HG03280 (cell line): ENCODE measurements around the gene TFCP2L1.

Experiments
- ATAC-seq: cut with Tn5 transposase; IDR thresholded peaks from one replicate; pipeline ENCODE4 v1.9.1; 2021; ENCODE audit warnings: mild to moderate bottlenecking, moderate library complexity; ENCODE audit not compliant: unreplicated experiment

Gene TFCP2L1

DNA sequence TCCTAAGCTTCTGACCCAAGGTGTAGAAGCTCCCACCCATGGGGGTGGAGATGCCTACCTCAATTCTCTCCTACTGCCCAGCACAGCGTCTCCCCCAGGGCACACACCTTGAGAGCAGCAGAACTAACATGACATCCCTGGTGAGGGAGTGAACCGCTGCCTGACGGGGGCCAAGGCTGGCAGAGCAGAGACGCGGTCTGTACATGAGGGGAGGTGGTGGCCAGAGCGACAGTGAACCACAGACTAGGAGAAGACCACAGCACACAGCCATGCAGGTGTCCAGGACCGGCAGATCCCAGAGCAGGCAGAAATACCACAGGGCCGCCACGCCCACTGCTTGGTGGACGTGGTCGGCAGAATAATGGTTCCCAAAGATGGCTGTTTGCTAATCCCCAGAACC is 40.4 kb downstream of the TFCP2L1 start:
- ATAC-seq: no peak

DNA sequence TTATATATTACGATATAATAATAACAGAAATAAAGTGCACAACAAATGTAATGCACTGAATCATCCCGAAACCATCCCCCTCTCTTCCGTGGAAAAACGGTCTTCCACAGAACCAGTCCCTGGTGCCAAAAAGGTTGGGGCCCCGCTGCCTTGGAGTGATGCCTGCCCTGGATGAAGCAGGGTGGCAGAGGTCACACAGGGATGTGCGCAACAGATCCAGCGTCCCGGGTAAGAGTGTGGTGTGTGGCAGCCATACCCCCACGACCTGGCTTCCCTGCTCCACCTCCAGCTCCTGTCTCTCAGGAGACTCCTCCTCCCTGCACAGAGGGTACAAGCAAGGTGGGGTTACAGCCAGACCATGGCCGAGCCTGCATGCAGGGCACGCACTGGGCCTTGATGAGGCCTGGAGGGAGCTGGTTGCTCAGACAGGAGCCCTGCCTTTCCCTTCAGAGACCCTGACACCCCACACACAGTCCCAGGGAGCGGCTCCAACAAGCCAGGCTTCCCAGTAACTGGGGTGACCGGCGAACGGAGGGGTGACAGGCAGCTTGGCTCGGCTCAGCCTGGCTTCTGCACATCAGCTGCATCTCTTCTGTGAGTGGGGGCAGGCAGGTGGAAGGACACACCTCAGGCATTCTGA is 41.1 kb downstream of the TFCP2L1 start:
- no peak for ATAC-seq

DNA sequence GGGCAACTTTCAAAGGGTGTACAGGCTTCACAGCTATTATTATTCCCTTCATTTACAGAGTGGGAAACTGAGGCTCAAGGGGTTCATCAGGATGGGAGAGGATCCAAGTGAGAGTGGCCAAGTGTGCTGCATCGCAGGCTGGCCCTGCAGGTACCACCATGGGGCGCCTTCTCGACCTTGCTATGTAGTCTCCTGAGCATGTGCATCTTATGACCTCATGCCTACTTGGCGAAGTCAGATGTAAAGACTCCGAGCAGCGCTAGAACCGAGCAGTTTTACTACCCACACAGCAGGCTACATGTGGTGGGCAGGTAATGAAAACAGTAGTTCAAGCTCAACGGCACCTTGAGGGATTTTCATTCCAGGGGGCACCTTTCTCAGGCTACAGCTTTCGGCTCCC is 42.0 kb downstream of the TFCP2L1 start:
- ATAC-seq: no peak

DNA sequence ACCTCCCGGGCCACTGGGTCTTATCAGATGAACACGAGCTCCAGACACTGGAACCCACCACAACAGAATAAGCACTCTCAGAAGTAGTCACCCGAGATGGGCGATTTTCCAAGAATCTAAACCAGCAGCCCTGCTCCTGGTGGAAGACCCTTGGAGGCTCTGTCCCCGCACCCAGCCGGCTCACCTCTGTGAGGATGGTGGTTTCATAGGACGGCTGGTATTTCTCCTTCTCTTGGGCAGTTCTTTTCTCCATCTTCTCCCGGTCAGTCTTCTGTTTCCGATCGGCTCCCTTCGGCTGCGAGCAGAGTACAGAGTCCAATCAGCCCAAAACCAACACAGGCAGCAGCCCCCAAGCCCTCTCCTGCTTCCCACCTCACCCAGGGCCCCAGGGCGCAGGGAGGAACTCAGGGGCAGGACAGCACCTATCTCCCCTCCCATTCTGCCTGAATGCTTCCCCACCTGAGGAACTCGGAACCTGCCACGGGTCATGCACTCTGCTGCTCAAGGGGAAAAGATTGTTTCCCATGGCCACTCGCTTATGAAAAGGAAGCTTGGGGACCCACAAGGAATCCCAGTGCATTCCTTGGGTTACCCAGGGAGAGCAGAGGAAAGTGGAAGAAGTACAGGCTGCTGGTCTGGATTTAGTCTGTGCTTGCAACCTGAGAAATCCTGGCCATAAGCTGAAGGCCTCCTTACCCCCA is 42.7 kb downstream of the TFCP2L1 start:
- no peak for ATAC-seq

DNA sequence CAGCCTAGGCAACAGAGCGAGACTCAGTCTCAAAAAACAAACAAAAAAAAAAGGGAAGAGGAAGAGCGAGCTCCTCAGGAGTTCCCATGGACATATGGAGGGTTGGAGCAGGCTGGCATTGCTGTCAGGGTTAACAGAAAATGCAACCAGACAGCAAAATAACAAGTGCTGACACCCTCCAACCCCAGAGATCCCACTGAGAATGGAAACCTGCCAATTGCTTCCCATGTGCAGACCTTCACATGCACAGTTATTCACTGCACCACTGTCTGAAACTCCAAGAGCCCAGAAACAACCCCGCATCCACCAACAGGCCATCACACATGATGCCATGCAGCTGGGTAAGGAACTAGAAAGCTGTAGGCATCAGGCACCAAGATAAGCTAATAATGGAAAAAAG is 43.5 kb downstream of the TFCP2L1 start:
- no peak for ATAC-seq

DNA sequence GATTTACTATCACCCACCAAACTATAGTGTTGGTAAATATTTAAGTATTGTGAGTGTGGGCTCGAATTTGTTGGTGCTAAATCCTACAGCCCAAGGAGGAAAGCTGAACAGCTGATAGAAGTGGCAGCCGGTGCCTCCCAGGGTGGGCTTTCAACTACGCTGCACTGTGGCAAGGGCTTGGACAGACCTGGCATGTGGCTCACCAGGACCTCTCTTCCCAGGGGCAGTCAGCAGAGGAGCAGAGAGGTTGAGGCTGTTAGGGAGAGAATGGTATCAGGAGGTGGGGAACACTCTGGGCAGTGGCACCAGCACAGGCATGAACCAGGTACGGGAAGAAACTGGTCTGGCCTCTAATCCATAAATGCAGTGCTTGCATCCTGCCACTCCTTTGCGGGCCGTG is 44.6 kb downstream of the TFCP2L1 start:
- ATAC-seq: no peak

DNA sequence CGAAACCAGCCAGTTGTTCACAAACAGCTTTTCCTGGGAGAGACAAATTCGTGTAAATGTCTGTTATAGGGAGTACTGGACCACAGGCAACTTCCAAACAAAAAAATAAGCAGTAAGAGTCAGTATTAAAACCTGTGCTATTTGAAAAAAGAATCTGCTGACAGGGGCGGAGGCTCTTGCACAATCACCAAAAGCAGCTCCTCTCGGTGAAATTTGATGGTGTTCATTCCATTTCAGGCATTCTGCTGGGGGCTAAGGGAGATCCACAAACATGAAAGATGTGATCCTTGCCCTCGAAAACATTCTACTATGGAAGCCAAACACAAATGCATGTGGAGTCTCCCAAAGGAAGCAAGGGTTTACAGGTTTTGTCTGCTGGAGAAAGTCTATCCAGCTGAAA is 45.0 kb downstream of the TFCP2L1 start:
- ATAC-seq: no peak

DNA sequence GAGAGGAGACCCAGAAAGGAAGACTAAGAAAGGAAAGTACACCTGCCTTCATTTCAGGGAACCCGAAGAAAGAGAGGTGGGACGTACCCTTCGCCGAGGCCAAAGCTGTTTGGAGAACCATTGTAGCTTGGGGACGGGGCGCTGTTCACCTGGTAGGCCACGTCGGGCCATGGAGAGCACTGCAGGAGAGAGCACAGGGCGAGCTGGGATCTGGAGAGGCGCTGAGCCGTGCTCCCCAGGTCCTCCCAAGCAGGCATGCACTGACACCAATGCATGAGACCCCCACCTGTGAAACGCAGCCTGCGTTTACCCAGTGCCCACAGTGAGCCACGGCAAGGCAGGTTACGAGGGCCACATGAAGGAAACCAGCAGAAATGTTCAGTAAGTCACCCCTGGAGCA is 45.5 kb downstream of the TFCP2L1 start:
- ATAC-seq: no peak

DNA sequence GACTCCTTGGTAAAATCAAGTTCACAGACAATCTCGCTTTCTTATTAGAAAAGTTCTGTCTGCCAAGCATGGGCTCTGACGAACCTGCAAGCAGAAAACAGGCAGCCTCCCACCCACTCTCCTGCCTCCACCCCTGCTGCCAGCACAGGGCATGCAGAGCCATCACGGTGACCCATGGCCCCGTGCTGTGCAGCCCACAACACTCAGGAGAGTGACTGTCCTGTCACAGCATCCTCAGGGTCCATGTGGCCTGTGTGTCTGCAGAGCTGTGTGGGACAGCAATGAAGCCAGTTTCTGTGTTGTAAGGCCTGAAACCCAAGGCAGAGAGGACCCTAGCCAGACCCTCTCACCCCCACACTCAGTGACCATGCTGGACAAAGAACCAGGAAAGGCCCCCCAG is 46.2 kb downstream of the TFCP2L1 start:
- ATAC-seq: no peak

DNA sequence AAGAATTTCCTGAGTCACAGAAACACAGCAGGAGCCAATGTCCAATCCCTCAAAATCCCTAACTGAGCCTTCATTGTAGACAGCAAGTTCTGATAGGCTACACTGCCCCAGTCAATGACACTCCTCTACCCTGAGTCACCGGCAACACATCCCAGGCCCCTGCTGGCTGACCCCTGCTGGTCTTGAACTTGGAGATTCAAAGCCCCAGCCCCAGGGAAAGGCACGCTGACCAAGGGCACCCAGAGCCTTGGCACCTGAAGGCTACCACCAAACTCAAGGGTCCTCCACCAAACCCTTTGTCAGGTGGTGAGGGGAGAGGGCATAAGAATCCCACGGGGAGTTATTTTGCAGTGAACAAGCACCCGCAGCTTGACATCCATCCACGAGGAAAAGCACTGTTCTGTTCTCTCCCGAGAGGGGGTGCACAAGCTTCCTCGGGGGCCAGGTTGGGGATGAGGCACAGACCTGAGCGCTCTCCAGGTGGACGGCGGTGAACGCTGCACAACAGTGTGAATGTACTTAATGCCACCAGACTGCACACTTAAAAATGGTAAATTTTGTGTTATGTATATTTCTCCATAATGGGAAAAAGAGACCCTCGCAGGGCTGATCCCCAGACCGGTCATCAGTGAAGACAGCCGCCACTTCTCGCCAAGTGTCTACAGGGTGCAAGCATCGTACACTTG is 46.9 kb downstream of the TFCP2L1 start:
- no peak for ATAC-seq

DNA sequence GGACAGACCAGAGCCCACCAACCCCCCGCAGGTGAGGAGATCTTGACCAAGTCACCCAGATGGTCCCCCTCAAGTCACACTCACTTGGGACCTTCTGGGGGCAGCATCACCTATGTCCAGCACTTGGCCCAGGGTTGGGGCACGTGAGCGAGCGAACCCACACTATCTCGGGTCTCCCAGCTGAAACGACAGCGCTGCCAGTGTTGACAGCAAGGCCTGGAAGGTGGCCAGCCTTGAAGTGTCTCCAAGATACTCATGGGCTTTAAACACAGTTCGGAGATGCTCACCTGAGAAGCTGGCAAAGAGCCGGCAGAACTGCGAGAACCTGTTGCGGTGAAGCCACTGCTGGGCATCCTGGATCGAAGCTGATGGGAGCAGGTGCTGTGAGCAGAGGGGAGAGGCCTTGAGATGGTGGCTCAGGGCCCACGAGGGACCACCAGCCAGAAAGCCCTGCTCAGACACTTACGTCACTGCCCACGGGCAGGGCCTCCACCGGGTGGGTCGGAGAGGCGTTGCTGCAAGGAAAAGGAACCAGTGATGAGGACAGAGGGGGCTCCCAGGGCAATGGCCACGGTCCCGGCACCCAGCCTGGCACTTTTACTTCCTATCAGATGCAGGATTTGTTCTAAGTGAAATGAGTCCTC is 47.5 kb downstream of the TFCP2L1 start:
- no peak for ATAC-seq

DNA sequence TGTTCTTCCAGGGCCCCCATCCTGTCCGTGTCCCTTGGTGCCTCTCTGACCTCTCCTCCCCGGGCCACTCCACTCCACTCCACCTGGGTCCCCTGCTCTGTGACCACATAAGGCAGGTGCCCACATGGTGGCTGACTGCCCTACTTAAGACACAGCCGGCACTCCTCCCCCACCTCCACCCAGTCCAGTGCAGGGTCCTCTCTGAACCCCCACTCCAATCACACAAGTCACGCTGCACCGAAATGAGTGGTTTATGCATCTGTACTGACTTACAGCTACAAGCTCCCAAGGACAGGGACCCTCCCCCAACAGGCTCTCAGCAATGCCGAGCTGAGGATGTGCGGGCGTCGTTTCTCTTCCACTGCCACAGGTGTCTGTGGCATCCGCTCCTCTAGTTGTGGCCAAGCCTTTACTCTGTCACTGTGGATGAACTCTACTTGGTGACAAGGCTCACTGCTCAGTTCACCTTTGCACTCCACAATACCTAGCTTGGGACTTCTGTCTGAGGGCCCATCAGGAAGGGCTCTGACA is 48.3 kb downstream of the TFCP2L1 start:
- ATAC-seq: no peak

DNA sequence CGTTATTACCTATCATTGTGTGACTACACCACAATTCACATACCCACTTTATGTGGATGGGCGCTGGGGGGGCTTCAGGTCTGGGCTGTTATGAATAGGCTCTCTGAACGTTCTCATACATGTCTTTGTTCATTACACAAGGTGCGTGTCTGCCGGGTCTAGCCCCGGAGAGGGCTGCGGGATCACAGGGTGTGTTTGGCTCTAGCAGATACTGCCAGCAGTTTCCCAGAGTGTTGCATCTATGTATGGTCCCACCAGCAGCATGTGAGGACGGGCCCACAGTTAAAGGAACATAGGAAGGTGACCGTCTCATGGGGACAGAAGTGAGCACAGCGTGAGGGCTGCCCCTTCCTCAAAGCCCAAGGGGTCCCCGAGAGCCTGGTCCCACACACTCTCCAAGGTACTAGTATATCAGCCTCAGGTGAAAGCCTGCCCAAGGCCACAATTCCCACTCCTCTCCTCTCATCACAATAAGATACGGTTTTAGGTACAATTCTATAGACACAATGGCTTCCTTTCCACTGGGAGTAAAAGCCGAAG is 48.8 kb downstream of the TFCP2L1 start:
- no peak for ATAC-seq

DNA sequence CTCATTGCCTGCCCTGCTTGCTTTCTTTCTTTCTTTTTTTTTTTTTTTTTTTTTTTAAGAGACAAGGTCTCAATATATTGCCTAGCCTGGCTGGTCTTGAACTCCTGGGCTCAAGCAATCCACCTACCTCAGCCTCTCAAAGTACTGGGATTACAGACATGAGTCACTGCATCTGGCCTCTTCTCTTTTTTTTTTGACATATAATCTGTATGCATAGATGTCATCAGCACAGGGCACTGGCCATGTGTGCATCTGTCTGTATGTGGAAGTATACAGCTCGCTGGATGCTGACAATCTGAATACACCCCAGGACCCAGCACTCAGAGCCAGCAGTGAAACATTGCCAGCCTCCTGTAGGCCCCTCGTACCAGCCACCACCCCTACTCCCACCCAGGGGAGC is 49.5 kb downstream of the TFCP2L1 start:
- ATAC-seq: no peak

DNA sequence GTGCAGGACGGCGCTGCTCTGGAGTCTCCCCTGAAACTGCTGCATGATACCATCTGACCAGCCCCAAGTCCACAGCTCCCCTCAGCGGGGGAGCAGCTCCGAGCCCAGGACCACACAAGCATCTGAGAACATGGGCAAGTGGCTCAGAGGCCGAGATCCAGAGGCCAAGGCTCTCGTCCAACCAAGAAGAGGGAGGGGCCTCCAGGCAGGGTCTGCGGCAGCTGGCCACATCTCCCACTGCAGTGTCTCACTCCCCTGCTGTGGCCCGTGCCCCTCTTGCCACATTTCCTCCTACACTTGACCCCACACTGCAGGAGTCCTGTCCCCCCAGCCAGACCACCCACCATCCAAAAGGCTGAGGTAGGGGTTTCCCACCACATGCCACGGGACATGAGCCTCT is 50.2 kb downstream of the TFCP2L1 start:
- no peak for ATAC-seq

DNA sequence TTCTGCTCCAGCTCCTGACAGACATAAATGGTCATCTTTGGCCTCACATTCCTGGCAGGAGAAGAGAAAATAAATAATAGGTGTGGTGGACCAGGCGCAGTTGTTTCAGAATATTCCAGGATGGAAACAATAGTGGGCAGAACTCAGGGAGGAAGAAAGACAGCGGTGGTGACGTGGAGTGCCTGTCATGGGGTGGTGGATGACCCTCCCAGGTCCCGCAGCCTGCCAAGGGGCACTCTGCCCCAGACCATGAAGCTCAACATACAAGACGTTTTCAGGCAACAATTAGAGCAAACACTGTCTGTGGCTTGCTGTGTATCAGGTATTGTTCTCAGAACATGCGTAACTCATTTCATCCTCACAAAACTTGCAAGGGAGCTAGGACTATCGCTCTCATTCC is 50.9 kb downstream of the TFCP2L1 start:
- no peak for ATAC-seq

DNA sequence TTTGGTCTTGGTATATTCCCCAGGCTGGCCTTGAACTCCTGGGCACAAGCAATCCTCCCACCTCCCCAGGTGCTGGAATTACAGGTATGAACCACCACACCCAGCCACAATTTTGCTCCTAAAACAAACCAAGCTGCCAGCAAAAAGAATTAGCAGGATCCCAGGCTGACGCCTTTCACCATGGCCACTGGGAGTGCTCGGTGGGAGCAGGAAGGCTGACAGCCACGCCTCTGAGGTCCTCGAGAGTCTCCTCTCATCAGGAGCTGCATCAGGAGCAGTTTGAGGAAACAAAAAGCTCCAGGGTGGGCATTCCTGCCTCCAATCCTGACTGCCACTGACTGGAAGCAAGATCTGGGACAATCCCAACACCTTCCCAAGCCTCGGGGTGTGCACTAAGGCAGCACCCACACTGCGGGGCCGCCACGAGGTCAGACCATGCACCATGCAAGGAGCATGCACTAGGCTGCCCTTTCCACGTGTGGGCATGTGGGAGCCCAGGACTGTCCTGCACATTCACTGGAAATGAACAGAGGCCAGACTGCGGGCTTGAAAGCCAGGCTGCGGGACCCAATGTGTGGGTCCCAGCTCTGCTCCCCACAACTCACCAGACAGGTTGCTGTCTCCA is 51.4 kb downstream of the TFCP2L1 start:
- no peak for ATAC-seq

DNA sequence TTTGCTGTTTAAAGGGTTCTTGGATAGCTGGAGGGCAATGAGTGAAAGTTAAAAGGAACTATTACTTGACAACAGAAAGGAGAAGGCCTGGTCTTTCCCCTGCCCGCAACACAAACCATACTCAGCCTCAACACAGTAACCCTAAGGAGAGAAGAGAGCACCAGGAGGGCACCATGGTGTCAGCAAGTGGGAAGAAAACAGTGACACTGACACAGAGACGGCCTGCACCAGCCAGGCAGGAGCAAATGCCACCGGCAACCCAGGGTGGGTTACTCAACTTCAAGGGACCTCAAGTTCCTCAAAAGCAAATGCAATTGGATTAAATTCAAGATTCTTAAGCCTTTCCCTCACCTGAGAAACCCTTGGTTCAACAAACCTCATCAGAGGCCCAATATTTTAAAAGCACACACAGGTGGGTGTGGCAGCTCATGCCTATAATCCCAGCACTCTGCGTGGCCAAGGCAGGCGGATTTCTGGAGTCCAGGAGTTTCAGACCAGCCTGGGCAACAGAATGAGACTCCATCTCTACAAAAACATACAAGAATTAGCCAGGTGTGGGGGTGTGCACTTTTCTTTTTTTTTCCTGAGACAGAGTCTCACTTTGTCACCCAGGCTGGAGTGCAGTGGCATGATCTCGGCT is 52.3 kb downstream of the TFCP2L1 start:
- ATAC-seq: no peak

DNA sequence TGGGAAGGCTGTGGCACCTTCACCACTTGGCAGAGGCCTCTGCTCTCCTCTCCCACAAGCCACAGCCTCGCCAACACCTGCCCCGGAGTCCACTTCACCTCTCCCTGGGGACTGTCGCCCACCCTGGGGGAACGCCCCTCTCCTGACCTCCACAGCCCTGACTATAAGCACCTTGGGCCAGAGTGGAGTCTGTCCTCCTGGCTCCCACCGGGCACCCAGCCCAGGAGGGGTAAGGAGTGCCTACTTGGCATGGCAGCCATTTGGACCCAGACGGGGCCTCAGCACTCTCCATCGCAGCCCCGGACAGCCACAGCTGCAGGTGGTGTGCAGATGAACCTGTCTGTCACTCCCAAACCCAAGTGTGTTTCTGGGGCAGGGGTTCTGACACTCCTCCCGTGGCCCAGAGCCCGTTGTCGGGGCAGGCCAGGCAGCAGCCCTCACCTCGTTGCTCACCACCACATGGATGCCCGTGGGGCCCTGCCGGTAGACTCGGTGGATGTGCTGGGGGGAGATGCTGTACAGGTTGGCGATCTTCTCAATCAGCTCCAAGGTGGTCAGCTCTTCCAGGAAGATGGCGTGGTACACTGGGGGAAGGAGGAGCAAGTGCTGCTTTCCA is 53.5 kb downstream of the TFCP2L1 start:
- ATAC-seq: no peak

DNA sequence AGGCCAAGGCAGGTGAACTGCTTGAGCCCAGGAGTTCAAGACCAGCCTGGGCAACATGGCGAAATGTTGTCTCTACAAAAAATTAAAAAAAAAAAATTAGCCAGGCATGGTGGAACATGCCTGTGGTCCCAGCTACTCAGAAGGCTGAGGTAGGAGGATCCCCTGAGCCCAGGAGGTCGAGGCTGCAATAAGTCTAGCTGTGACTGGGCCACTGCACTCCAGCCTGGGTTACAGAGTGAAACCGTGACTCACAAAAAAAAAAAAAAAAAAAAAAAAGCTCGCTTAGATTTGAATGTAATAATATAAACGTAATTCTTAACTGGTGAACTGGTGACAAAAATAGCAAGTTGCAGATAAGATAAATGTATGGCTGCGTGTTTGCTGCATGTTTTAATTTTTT is 56.5 kb downstream of the TFCP2L1 start:
- ATAC-seq: no peak
